Esophagus squamous epithelium (tissue), 5 donors: ENCODE results near the gene LYZL1. TPM values are rescaled to one million over a fixed set of nuclear protein-coding genes. Genes with fewer than 3 reads are reported as not detected.
"Not testable (repeated sequence)": the region's sequence is repeated elsewhere in the genome, so short reads cannot be mapped to it uniquely, and the experiment has no call there.

Experiments used
- DNase-seq: peaks from one replicate; lab custom pipeline; 2025; lab: John Stamatoyannopoulos, UW
- H3K27ac ChIP-seq, 4 donors: fragments of 200-600 bp; sonication (generic); one replicate each; pipeline ENCODE4 v1.5.1; 2016 to 2019; ENCODE audit warnings: mild to moderate bottlenecking in 1 of 4
- H3K27me3 ChIP-seq, 4 donors: fragments of 200-600 bp; sonication (generic); 1 replicate in 3 of 4; 2 replicates in 1 of 4; pipeline versions ENCODE4 v1.5.1 to v1.6.0; 2017 to 2021; ENCODE audit warnings: antibody characterized with exemption in 1 of 4
- H3K36me3 ChIP-seq, 3 donors: fragments of 200-600 bp; sonication (generic); one replicate each; pipeline ENCODE4 v1.5.1; 2016 to 2019
- H3K4me1 ChIP-seq, 3 donors: fragments of 200-600 bp; sonication (generic); one replicate each; pipeline ENCODE4 v1.5.1; 2017 to 2019
- H3K4me3 ChIP-seq, 4 donors: fragments of 200-600 bp; sonication (generic); 1 replicate in 3 of 4; 2 replicates in 1 of 4; pipeline ENCODE4 v1.5.1; 2016 to 2019; ENCODE audit warnings: mild to moderate bottlenecking in 2 of 4, moderate library complexity in 1 of 4
- H3K9me3 ChIP-seq, 3 donors: fragments of 200-600 bp; sonication (generic); one replicate each; pipeline ENCODE4 v1.5.1; 2016 to 2019
- POLR2A ChIP-seq, 4 donors: fragments of 450-650 bp; IDR thresholded peaks; one replicate each; pipeline ENCODE4 v1.6.1; 2017; ENCODE audit warnings: antibody characterized with exemption in 4 of 4, mild to moderate bottlenecking in 4 of 4, moderate library complexity in 3 of 4
- WGBS, 2 donors: methylation state at CpG; one replicate each; pipeline ENCODE4 v1.1.5; 2018; 5-methylcytosine and 5-hydroxymethylcytosine counted together
- intact Hi-C: fragments of 100-400 bp; cut with DNase I; formaldehyde crosslinking; loops from one replicate; pipeline ENCODE4 v1.15.0; 2022
- total RNA-seq, 4 donors: library from RNA; depleted of rRNA; stranded (reverse); fragments of >200 nt; gene quantifications; one replicate each; pipeline ENCODE4 v1.1.0, GENCODE V29; 2016
- TF ChIP-seq, protein P1 (sequence below), 6 experiments: fragments of 450-650 bp in 4 of 6; fragments of 200-600 bp in 2 of 6; sonication (generic) in 2 of 6; IDR thresholded peaks; one replicate each; pipeline ENCODE4 v1.5.1; 2016 to 2019; ENCODE audit warnings: antibody characterized with exemption in 6 of 6, mild to moderate bottlenecking in 4 of 6, moderate library complexity in 4 of 6
- donor health status: DM: yes; HTN: yes; CAD: no.

LYZL1 gene
- total RNA-seq, 4 donors from 2014 or later, result not detected

DNA sequence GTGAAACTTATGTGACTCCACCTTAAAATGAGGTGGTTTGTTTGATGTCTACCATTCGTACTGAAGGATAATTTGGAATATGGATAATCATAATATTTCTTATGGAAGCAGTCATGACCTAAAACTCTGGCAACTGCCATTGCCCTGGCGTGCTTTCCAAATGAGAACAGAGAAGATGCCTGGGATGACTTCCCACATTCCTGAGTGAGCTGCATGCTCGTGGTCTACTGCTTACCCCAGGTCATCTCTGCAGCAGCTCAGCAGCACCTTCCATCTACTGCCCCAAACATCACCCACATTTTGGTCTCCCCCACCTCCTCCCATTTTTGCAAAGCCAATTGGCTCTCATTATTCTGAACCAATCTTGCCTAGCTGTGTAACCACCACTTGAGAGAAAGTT lies 40.1 kb downstream of the LYZL1 start:
- 36 to 46% methylated on average over 3 of the region's 3 CpGs for WGBS, 2 donors
- Histone ChIP-seq H3K4me1 (no peaks in the 10 kb centered on the region), H3K27ac (no peak overlapping the region), H3K4me3 (no peak overlapping the region), H3K9me3 (no peaks in the 10 kb centered on the region), H3K36me3 (no peaks in the 10 kb centered on the region), H3K27me3 (peaks cover 0 to 7% (median 0%) of the 10 kb centered on the region in 4 donors)
- TF ChIP-seq, protein P1, sequence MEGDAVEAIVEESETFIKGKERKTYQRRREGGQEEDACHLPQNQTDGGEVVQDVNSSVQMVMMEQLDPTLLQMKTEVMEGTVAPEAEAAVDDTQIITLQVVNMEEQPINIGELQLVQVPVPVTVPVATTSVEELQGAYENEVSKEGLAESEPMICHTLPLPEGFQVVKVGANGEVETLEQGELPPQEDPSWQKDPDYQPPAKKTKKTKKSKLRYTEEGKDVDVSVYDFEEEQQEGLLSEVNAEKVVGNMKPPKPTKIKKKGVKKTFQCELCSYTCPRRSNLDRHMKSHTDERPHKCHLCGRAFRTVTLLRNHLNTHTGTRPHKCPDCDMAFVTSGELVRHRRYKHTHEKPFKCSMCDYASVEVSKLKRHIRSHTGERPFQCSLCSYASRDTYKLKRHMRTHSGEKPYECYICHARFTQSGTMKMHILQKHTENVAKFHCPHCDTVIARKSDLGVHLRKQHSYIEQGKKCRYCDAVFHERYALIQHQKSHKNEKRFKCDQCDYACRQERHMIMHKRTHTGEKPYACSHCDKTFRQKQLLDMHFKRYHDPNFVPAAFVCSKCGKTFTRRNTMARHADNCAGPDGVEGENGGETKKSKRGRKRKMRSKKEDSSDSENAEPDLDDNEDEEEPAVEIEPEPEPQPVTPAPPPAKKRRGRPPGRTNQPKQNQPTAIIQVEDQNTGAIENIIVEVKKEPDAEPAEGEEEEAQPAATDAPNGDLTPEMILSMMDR (IDR thresholded peaks at IDR 0.05), result no peak
- no peak for TF ChIP-seq POLR2A (IDR thresholded peaks at IDR 0.05)
- DNase-seq, result no peak
- intact Hi-C loops, result no loop called here

DNA sequence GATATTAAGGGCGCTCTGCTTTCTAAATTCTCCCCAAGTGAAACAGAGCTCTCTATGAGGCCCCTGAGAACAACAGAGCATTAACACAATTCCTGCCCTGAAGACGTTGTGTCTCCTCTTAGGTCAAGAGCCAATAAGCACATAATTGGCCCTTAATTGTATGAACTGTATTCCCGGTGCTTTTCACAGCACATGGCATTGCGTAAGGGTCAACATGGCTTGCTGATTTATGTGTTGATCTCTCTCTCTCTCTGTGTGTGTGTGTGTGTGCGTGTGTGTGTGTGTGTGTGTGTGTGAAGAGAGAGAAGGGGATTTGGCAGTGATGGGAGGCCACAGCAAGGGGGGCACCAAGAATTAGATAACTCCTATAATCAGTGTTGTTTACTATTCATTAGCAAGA lies 40.5 kb downstream of the LYZL1 start:
- H3K4me3 ChIP-seq, result no peak overlapping the region
- TF ChIP-seq, protein P1 (IDR thresholded peaks at IDR 0.05), result no peak
- TF ChIP-seq POLR2A (IDR thresholded peaks at IDR 0.05), result no peak
- no peak for DNase-seq
- H3K4me1 ChIP-seq, result no peaks in the 10 kb centered on the region
- WGBS, 2 donors, result 55 to 66% methylated on average over 5 of the region's 5 CpGs
- H3K9me3 ChIP-seq, result no peaks in the 10 kb centered on the region
- H3K36me3 ChIP-seq, result no peaks in the 10 kb centered on the region
- intact Hi-C loops, result no loop called here
- peaks cover 0 to 2% (median 0%) of the 10 kb centered on the region in 4 donors for H3K27me3 ChIP-seq
- no peak overlapping the region for H3K27ac ChIP-seq

DNA sequence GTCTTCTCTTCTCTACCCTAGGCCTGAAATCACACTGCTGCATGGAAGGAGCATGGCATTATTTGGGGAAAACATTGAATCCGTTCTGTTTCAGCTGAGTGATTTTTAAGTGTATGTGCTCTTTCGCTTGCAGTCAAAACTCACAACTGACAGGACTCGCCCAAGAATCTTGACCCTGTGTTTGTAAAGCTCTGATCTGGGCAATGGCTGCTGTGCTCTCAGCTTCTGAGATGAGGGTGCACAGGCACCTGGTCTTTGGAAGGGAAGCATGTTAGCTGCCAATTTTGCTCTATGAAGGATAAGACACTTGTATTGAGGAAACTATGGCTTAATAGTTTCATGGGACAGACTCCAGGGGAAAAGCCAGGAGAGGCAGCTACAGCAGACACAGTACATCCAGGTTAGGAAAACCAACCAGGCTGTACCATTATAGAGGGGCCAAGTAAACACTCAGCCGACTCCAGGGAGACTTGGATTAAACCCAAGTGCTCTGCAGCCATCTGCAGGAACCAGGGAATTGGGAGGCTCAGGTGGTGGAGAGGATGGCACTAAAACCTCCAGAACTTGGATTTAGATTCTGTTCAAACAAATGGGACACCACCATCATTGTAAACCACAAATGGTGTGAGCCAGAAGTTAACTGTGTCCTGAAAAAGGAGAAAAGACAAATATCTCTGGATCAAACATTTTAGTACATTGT lies 43.3 kb downstream of the LYZL1 start:
- Histone ChIP-seq H3K27me3 (peaks cover 0 to 2% (median 0%) of the 10 kb centered on the region in 4 donors), H3K9me3 (peaks cover 0 to 4% (median 0%) of the 10 kb centered on the region in 3 donors), H3K27ac (no peak overlapping the region), H3K4me3 (no peak overlapping the region), H3K4me1 (no peaks in the 10 kb centered on the region), H3K36me3 (no peaks in the 10 kb centered on the region)
- TF ChIP-seq, protein P1 (IDR thresholded peaks at IDR 0.05), result no peak
- TF ChIP-seq POLR2A (IDR thresholded peaks at IDR 0.05), result no peak
- DNase-seq, result no peak
- intact Hi-C loops, result no loop called here
- WGBS, 2 donors, result 56 to 79% methylated on average over 2 to 4 of the region's 4 CpGs

DNA sequence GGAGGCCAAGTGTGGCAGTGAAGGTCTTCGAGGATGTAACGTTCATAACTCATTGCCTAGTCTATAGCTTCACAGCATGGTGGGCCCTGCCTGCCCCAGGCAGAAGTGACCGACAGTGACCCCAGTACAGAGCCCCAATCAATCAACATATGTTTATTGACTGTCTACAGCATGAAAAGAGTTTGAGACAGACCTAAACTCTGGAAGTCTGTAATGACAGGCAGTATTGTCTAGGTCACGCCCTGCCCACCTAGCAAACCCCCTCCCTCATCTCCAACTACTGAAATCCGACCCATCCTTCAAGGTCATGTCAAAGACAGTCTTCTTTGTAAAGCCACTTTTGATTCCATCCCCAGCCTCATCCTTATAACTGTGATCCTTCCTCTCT lies 43.9 kb downstream of the LYZL1 start:
- no peak for DNase-seq
- Histone ChIP-seq H3K27ac (no peak overlapping the region), H3K9me3 (peaks cover 0 to 4% (median 0%) of the 10 kb centered on the region in 3 donors), H3K27me3 (peaks cover 0 to 2% (median 0%) of the 10 kb centered on the region in 4 donors), H3K4me3 (no peak overlapping the region), H3K36me3 (no peaks in the 10 kb centered on the region), H3K4me1 (no peaks in the 10 kb centered on the region)
- 28 to 51% methylated on average over 4 to 5 of the region's 5 CpGs for WGBS, 2 donors
- intact Hi-C loops, result no loop called here
- no peak for TF ChIP-seq POLR2A (IDR thresholded peaks at IDR 0.05)
- TF ChIP-seq, protein P1 (IDR thresholded peaks at IDR 0.05), result no peak

- H3K27me3 ChIP-seq, H3K27ac ChIP-seq, intact Hi-C loops, DNase-seq, H3K9me3 ChIP-seq, H3K4me3 ChIP-seq, H3K4me1 ChIP-seq, H3K36me3 ChIP-seq: not testable (repeated sequence)
- WGBS, 2 donors, result 55 to 72% methylated on average over 4 of the region's 4 CpGs
These were observed 48.7 kb downstream of the LYZL1 start for GRCh38 chr10:29337526-29337925.
